ENCODE data around the gene ORM2. TPM values are rescaled to one million over a fixed set of nuclear protein-coding genes. Genes with fewer than 3 reads are reported as not detected.
"Not testable (repeated sequence)": the region's sequence is repeated elsewhere in the genome, so short reads cannot be mapped to it uniquely, and the experiment has no call there.

Gene ORM2
- total RNA-seq, 1 donor, result not detected

GRCh38 chr9:114317665-114318357 is 11.9 kb upstream of the ORM2 start:
- H3K9me3 ChIP-seq (ENCODE audit: low read depth, low read length), result no peaks in the 10 kb centered on the region
- no peak overlapping the region for H3K4me3 ChIP-seq (ENCODE audit: low read length)
- no peaks in the 10 kb centered on the region for H3K27me3 ChIP-seq (ENCODE audit: insufficient read depth, low read length)
- H3K4me1 ChIP-seq (ENCODE audit: insufficient read depth, low read length), result peaks cover 5% of the 10 kb centered on the region

GRCh38 chr9:114318416-114318815 is 11.3 kb upstream of the ORM2 start:
- no peak overlapping the region for H3K4me3 ChIP-seq (ENCODE audit: low read length)

GRCh38 chr9:114319147-114319546 is 10.5 kb upstream of the ORM2 start:
- Histone ChIP-seq H3K4me3 (ENCODE audit: low read length) (no peak overlapping the region), H3K9me3 (ENCODE audit: low read depth, low read length) (no peaks in the 10 kb centered on the region), H3K4me1 (ENCODE audit: insufficient read depth, low read length) (peaks cover 5% of the 10 kb centered on the region), H3K27me3 (ENCODE audit: insufficient read depth, low read length) (no peaks in the 10 kb centered on the region)

More at GRCh38 chr9:114318416-114318815, 11.3 kb upstream of the ORM2 start:
- Histone ChIP-seq H3K4me1 (ENCODE audit: insufficient read depth, low read length) (peaks cover 5% of the 10 kb centered on the region), H3K27me3 (ENCODE audit: insufficient read depth, low read length) (no peaks in the 10 kb centered on the region), H3K9me3 (ENCODE audit: low read depth, low read length) (no peaks in the 10 kb centered on the region)

- not testable (repeated sequence) for H3K4me1 ChIP-seq (ENCODE audit: insufficient read depth, low read length); H3K4me3 ChIP-seq (ENCODE audit: low read length); H3K27me3 ChIP-seq (ENCODE audit: insufficient read depth, low read length); H3K9me3 ChIP-seq (ENCODE audit: low read depth, low read length)
Observed at GRCh38 chr9:114320710-114321109, 9.0 kb upstream of the ORM2 start.

GRCh38 chr9:114321759-114322158 is 7.9 kb upstream of the ORM2 start:
- Histone ChIP-seq H3K4me3 (ENCODE audit: low read length) (no peak overlapping the region), H3K27me3 (ENCODE audit: insufficient read depth, low read length) (no peaks in the 10 kb centered on the region), H3K4me1 (ENCODE audit: insufficient read depth, low read length) (peaks cover 5% of the 10 kb centered on the region), H3K9me3 (ENCODE audit: low read depth, low read length) (no peaks in the 10 kb centered on the region)

GRCh38 chr9:114322160-114322818 is 7.4 kb upstream of the ORM2 start:
- not testable (repeated sequence) for H3K9me3 ChIP-seq (ENCODE audit: low read depth, low read length); H3K4me1 ChIP-seq (ENCODE audit: insufficient read depth, low read length); H3K4me3 ChIP-seq (ENCODE audit: low read length); H3K27me3 ChIP-seq (ENCODE audit: insufficient read depth, low read length)

- not testable (repeated sequence) for H3K4me1 ChIP-seq (ENCODE audit: insufficient read depth, low read length); H3K4me3 ChIP-seq (ENCODE audit: low read length); H3K27me3 ChIP-seq (ENCODE audit: insufficient read depth, low read length); H3K9me3 ChIP-seq (ENCODE audit: low read depth, low read length)
Observed at GRCh38 chr9:114322831-114323531, 6.7 kb upstream of the ORM2 start, which contains the start of gene ORM1. TSS of gene ORM1 (plus strand) at chr9:114323098. CDS start at chr9:114323134, 36 bp downstream.

GRCh38 chr9:114323849-114324248 is 5.8 kb upstream of the ORM2 start:
- H3K9me3 ChIP-seq (ENCODE audit: low read depth, low read length); H3K4me3 ChIP-seq (ENCODE audit: low read length); H3K4me1 ChIP-seq (ENCODE audit: insufficient read depth, low read length); H3K27me3 ChIP-seq (ENCODE audit: insufficient read depth, low read length): not testable (repeated sequence)

- H3K27me3 ChIP-seq (ENCODE audit: insufficient read depth, low read length), result no peaks in the 10 kb centered on the region
- no peaks in the 10 kb centered on the region for H3K9me3 ChIP-seq (ENCODE audit: low read depth, low read length)
- H3K4me3 ChIP-seq (ENCODE audit: low read length), result no peak overlapping the region
- H3K4me1 ChIP-seq (ENCODE audit: insufficient read depth, low read length), result no peaks in the 10 kb centered on the region
Observed at GRCh38 chr9:114324492-114324891, 5.2 kb upstream of the ORM2 start.

GRCh38 chr9:114324965-114325364 is 4.7 kb upstream of the ORM2 start:
- not testable (repeated sequence) for H3K27me3 ChIP-seq (ENCODE audit: insufficient read depth, low read length); H3K4me1 ChIP-seq (ENCODE audit: insufficient read depth, low read length); H3K4me3 ChIP-seq (ENCODE audit: low read length); H3K9me3 ChIP-seq (ENCODE audit: low read depth, low read length)

- H3K27me3 ChIP-seq (ENCODE audit: insufficient read depth, low read length); H3K4me3 ChIP-seq (ENCODE audit: low read length); H3K9me3 ChIP-seq (ENCODE audit: low read depth, low read length); H3K4me1 ChIP-seq (ENCODE audit: insufficient read depth, low read length): not testable (repeated sequence)
Observed at GRCh38 chr9:114325684-114326254, 3.9 kb upstream of the ORM2 start.

- Histone ChIP-seq H3K4me1 (ENCODE audit: insufficient read depth, low read length) (no peaks in the 10 kb centered on the region), H3K4me3 (ENCODE audit: low read length) (no peak overlapping the region), H3K9me3 (ENCODE audit: low read depth, low read length) (no peaks in the 10 kb centered on the region), H3K27me3 (ENCODE audit: insufficient read depth, low read length) (no peaks in the 10 kb centered on the region)
Observed at GRCh38 chr9:114327749-114328148, 1.9 kb upstream of the ORM2 start.

- not testable (repeated sequence) for H3K9me3 ChIP-seq (ENCODE audit: low read depth, low read length); H3K27me3 ChIP-seq (ENCODE audit: insufficient read depth, low read length); H3K4me3 ChIP-seq (ENCODE audit: low read length); H3K4me1 ChIP-seq (ENCODE audit: insufficient read depth, low read length)
Observed at GRCh38 chr9:114328357-114328820, 1.3 kb upstream of the ORM2 start.

GRCh38 chr9:114328937-114329624 is 588 bp upstream of the ORM2 start:
- not testable (repeated sequence) for H3K9me3 ChIP-seq (ENCODE audit: low read depth, low read length); H3K4me1 ChIP-seq (ENCODE audit: insufficient read depth, low read length); H3K27me3 ChIP-seq (ENCODE audit: insufficient read depth, low read length); H3K4me3 ChIP-seq (ENCODE audit: low read length)

- no peaks in the 10 kb centered on the region for H3K9me3 ChIP-seq (ENCODE audit: low read depth, low read length)
- H3K4me3 ChIP-seq (ENCODE audit: low read length), result no peak overlapping the region
- no peaks in the 10 kb centered on the region for H3K27me3 ChIP-seq (ENCODE audit: insufficient read depth, low read length)
- no peaks in the 10 kb centered on the region for H3K4me1 ChIP-seq (ENCODE audit: insufficient read depth, low read length)
Observed at GRCh38 chr9:114330636-114331035, 967 bp downstream of the ORM2 start.

All from mononuclear cell (primary cell).